Stimulated activated CD8-positive, alpha-beta memory T cell treated with anti-CD3 and anti-CD28 coated beads, Interleukin-2, amount 100 ng/mL, for 48 hours (primary cell): ENCODE data around the gene ARMS2.

ENCODE experiments used
- DNase-seq, 2 donors: peaks; one replicate each; pipeline ENCODE4 v3.0.0-alpha.2; 2020; ENCODE audit warnings: low read depth in 2 of 2

Gene ARMS2

GRCh38 chr10:122471531-122472177, 17.2 kb downstream of the ARMS2 start:
- DNase-seq, result no peak

- DNase-seq, result no peak
Measured at GRCh38 chr10:122473116-122473515, 18.7 kb downstream of the ARMS2 start.

GRCh38 chr10:122474131-122474818, 19.8 kb downstream of the ARMS2 start:
- no peak for DNase-seq

GRCh38 chr10:122475100-122475499, 20.6 kb downstream of the ARMS2 start:
- DNase-seq, result no peak

GRCh38 chr10:122475591-122476332, 21.3 kb downstream of the ARMS2 start:
- DNase-seq, result no peak

GRCh38 chr10:122476333-122476695, 21.9 kb downstream of the ARMS2 start:
- DNase-seq, result no peak

GRCh38 chr10:122477436-122477835, 23.0 kb downstream of the ARMS2 start:
- DNase-seq, result no peak

GRCh38 chr10:122478971-122479370, 24.5 kb downstream of the ARMS2 start:
- DNase-seq, result no peak

- DNase-seq, result no peak
Measured at GRCh38 chr10:122480146-122480833, 25.8 kb downstream of the ARMS2 start.

- no peak for DNase-seq
Measured at GRCh38 chr10:122481296-122482056, 27.0 kb downstream of the ARMS2 start.

- no peak for DNase-seq
Measured at GRCh38 chr10:122484276-122485060, 30.0 kb downstream of the ARMS2 start.

- no peak for DNase-seq
Measured at GRCh38 chr10:122485670-122486069, 31.2 kb downstream of the ARMS2 start.

- no peak for DNase-seq
Measured at GRCh38 chr10:122486406-122487080, 32.1 kb downstream of the ARMS2 start.

GRCh38 chr10:122487174-122487765, 32.8 kb downstream of the ARMS2 start:
- no peak for DNase-seq

- no peak for DNase-seq
Measured at GRCh38 chr10:122490268-122490667, 35.8 kb downstream of the ARMS2 start.

- DNase-seq, result peak; percentile 18 to 23
Measured at GRCh38 chr10:122490786-122491680, 36.6 kb downstream of the ARMS2 start.

GRCh38 chr10:122492006-122492405, 37.6 kb downstream of the ARMS2 start:
- no peak for DNase-seq

- no peak for DNase-seq
Measured at GRCh38 chr10:122492999-122493481, 38.6 kb downstream of the ARMS2 start.

GRCh38 chr10:122493761-122494160, 39.3 kb downstream of the ARMS2 start:
- DNase-seq, result no peak
